Left forelimb (tissue), 1 donor: ENCODE results near the gene BICRAL.
"Not testable (repeated sequence)": the region's sequence is repeated elsewhere in the genome, so short reads cannot be mapped to it uniquely, and the experiment has no call there.

ENCODE experiments used
- DNase-seq: peaks from one replicate; pipeline ENCODE4 v3.0.0-alpha.2; 2018; ENCODE audit warnings: low spot score

The BICRAL gene

DNA sequence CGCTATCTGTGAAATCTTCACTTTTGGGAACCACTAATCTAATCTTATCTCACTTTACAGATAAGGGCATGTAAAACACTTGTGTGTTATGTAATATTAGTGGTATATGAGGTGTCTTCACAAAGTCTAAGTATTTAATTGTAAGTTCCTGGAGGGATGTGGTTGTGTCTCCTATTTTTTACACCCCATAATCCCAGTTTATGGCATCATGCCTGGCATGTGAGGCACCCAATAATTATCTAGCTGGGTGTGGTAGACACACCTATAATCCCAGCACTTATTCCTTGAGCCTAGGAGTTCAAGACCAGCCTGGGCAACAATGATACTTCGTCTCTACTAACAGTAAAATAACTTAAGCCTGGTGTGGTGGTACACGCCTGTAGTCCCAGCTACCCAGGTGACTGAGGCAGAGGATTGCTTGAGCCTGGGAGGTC, 19.4 kb upstream of the BICRAL start:
- peak; percentile 18 for DNase-seq

DNA sequence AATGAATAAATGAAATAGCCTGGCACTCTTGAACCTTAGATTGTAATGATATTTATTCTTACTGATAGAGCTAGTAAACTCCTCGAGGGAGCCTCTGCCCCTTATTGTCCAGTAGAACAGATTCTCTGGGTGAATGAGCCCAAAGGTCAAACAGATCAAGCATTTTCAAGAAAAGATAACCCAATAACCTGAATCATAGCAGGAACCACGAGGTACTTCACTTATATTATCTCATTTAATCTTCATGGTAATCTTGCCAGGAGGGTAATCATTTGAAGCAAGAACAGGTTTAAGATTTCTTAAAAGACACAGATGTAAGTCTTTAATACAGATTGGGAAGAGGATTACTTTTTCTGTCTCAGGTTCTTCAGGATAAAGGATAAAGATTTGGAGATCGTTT, 18.9 kb upstream of the BICRAL start:
- no peak for DNase-seq

DNA sequence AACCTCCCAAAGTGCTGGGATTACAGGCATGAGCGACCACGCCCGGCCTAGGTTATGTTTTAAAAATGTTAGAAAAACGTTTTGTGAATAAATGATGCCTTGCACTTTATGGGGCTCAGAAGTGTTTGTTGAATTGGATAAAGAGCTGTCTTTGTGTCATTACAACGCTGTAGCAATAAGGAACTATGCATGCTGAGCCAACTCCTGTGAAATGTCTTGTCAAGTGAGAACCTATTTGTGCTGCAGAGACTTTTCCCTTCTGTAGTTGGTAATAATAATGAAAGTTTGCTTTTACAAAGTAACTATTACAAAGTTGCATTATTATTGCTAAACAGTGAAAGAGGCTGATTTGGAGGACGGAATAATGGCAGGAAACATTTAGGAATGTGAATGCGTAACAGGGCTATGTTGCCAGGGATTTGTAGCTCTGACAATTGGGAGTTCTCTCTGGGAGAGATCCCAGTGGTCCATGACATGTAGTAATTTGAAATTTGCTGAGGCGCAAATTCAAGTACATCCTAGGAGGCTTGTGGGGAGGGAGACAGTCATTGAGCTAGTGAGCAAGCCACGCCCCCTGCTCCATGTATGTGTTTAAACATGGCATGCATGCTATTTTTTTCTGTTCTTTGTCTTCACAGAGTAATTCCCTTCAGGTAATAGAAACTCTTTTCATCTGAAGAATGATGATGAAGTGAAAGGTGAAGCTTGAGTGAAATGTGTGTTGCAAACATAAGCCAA, 16.8 kb upstream of the BICRAL start:
- peak; percentile 37 for DNase-seq

DNA sequence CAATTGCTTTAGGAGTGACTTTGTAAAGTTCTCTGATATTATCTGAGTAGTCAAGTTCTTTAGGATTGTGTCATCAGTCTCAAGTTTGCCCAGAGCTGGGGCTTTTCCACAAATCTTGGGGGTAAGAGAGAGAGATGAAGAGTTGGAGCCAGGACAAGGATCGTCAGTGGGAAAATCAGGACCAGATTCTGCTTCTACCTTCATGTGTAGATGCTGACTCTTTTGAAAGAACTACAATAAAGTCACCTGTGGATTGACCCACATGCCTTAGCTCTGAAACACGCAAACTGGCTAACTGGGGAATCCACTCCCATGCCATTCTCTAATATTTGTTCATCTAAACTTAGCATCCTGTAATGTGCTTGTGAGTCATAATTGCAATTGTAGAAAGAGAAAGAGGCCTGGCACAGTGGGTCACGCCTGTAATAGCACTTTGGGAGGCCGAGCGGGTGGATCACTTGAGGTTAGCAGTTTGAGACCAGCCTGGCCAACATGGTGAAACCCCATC, 15.6 kb upstream of the BICRAL start:
- no peak for DNase-seq

DNA sequence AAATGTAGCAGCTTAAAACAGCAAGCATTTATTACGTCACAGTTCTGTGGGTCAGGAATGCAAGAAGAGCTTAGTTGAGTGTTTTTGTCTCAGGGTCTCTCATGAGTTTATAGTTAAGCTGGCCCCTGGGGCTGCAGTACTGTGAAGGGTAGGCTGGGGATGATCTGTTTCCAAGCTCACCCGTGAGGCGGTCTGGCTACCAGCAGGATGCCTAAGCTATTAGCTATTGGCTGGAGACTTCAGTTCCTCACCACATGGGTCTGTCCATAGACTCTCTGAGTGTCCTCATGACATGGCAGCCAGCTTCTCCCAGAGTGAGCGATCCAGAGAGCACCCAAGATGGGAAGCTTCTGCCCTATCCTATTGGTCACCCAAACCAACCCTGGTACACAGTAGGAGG, 12.8 kb upstream of the BICRAL start:
- DNase-seq: no peak

DNA sequence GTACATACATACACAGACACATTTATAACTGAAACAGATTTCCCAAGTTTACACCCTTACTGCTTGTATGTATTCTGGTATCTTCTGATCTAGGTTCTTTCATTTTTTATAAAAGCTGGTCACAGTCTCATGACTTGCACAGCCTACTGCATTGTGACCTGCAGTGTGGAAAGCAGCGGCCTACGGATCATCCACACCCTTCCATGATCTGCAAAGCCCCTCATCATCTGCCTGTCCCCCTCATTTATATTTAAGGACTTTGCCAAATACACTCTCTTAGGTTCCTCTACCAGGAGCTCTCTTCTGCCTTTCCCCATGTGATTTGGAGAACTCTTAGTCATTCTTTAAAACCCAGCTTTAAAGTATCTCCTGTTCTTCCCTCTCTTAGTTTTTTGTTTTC, 12.0 kb upstream of the BICRAL start:
- DNase-seq: no peak

DNA sequence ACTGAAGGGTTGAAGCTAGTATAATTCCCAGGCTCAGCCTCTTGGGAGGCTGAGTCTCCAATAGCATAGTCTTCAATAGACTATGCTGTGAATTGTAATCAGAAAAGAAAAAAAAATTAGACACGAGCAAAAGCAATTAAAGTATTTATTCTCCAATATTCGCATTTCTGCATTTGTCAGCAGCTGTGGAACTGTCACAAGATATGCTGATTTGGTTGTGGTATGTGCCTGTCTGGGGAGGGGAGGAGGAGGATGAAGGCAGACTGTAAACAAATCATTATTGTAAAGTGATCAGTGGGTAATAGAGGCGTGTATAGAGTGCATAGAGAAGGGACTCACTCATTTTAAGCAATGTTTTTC, 10.1 kb upstream of the BICRAL start:
- no peak for DNase-seq

DNA sequence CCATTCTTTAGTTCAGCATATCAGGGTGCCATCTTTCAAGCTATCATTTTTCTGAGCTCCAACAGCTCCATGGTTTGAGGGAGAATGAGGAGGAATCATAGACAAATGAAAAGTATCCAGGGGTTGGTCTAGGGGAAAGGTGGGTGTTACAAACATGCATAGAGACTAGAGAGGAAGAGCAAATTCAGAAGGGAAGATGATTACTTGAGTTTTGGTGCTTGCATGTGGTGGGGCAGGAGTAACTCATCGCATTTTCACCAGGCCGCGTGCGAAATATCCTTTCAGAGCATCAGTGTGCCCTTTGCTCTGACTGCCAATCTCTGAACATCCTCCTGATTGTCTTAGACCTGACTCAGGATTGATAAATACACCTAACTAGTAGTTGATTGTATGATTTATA, 7.7 kb upstream of the BICRAL start:
- no peak for DNase-seq

DNA sequence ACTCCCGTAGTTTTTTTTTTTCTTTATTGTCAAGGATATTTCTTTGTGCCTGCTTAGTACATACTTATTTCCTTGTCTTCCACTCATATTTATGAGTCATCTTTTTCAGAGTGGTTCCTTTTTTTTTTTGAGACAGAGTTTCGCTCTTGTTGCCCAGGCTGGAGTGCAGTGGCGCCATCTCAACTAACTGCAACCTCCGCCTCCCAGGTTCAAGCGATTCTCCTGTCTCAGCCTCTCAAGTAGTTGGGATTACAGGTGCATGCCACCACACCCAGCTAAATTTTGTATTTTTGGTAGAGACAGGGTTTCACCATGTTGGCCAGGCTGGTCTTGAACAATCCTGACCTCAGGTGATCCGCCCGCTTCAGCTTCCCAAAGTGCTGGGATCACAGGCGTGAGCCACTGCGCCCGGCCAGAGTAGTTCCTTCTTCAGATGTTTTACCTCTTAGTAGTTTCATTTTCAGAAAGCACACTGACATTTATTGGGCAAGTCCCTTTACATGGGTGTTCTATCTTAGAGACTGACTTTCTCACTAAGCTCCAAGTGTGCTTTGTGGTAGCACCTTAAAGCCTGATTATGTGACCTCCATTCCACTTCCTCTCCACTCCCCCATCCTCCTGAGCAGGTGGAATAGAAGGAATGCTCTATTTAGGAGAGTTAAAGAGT, 6.9 kb upstream of the BICRAL start:
- DNase-seq: not testable (repeated sequence)

DNA sequence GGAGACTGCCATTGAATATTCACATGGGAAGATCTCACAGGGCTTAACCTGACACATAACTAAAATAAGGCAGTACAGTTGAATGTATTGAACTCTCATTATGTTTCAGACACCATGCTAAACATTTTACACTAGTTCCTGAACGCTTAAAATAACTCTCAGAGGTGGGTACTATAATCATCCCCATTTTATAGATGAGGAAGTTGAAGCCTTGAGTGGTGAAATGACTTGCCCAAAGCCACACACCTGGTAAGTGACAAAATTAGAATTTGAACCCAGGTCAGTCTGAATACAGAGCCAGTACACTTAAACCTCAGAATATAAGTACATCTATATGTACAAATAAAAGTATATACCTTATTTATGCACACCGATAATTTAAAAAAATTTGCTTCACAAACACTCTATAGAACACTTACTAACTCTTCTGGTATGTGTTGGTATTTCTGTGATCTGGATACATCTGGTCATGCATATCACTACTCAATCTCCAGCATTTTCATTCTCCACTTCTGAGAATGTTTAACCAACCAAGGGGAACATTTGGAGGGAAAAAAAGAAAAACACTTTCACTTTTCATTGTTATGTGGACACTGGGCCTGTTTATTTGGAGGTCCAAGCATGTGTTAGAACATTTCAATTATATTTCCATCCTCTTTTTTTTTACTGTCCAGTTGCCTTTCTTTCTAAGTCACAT, 4.6 kb upstream of the BICRAL start:
- DNase-seq: no peak

DNA sequence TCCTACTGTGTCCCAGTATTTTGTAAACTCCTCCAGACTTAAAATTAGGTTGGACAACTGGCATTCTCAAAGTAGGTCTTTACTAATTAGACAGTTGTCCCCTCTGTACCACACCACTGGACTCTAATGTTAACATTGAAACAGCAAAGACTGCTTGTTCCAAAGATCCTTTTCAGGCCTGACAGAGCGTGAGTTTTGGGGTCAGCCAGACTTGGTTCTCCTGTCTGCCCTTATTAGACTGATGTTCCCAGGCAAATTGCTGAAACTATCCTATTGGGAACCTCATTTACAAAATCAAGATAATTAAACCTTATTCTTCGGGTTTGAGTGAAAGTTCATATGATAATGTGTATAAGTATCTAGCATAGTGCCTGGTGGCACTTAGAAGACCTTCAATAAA, 3.7 kb upstream of the BICRAL start:
- DNase-seq: no peak

DNA sequence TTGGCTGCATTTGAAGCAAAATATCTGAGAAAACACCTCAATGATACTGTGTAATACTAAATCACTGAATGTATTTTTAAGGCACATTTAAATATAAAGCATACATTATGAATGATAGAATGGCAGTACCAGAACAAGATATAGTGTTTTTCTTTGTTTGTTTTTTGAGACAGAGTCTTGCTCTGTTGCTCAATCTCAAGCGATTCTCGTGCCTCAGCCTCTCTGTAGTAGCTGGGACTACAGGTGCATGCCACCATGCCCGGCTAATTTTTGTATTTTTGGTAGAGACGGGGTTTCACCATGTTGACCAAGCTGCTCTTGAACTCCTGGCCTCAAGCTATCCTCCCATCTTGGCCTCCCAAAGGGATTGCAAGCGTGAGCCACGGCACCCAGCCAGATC, 2.3 kb upstream of the BICRAL start:
- no peak for DNase-seq

DNA sequence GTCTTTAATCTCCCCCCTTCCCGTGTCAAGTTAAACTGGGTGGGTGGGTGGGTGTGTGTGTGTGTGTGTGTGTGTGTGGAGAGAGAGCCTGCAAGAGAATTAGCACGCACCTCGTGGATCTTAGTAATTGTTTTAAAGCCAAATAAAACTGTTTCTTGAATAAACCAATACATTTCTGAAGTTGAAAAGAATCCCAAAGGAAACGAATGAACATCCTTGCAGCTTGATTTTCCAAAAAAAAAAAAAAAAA, 381 bp upstream of the BICRAL start:
- no peak for DNase-seq

DNA sequence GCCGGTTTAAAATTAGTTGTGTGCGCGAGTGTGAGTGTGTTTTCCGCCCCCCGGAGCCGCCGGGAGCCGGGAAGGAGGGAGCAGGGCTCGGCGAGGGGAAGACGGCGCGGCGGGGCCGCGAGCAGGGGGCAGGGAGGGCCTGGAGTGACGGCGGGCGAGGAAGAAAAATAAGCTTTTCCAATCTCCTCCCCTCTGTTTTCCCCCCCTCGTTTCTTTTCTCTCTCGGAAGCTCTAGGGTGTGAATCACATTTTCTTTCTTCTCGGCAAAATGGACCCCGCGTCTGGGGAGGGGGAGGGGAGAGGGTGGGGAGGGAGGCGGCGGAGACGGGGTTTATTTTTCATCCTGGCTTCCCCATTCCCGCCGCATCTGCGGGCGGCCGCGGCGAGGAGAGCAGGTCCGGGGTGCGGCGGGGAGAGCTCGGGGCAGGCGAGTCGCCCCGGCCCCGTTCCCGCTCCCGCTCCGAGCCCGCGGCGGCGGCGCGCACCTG, 881 bp downstream of the BICRAL start:
- peak; percentile 91 for DNase-seq

DNA sequence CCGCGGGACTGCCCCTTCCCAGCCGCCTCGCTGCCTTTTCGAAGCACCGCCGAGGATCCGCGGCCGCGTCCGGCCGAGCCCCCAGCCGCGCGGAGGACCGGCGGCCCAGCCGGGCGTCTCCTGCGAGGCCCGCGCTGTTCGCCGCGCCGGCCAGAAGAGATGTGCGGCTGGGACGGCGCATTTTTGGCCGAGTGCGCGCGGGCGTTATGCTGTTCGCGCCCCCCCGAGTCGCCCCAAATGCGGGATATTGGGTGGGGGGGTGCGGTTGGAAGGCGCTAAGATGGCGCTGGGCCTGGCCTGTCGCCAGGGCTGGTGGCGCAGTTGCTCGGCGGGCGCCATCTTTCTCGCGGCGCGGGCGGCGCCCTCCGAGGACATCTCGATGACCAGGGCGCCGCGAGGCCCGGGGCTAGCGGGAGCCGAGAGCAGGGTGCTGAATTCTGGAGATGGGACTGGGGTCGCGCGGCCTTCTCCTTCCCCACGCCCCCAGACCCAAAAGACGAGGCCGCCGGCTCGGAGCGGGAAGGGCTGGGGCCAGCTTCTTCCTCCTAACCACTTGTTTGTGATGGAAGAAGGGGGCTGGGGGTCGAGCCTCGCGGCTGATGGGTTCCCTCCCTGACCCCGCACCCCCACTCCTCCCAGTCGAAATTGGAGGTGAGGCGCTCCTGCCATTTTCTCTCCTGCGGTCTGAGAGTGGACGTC, 1.5 kb downstream of the BICRAL start:
- peak; percentile 92 for DNase-seq

DNA sequence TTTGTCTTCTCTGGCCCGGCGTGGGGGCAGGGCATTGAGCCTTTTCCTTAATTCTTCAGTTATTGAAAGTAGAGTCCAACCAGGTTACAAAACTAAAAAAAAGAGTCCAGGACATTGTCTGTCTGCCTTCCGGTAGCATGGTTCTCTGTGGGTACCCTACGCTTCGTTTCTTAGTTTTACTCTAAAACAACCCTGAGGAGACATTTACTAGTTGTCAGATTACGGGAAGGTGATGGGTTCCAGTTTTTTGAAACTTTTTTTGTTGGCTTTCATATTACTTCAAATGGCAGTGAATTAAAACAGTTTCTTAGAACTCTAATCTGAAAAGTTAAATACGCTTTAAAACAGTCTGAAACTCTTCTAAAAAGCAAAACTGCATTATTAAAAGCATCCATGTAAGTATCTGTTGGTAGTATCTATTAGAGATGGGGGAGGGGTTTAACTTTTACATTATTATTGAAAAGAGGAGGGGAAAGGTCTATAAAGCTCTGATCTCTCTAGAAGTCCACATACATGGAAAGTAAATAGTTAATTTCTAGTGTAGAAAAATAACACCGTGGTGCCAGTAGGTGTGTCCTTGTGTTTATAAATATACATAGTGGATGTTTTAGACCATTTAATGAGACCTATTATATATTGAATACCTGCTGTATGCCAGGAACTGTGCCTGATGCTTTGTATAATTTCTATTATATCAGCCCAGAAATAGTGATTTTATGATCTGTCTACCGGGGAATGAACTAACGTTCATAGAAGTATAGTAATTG, 2.2 kb downstream of the BICRAL start:
- no peak for DNase-seq

DNA sequence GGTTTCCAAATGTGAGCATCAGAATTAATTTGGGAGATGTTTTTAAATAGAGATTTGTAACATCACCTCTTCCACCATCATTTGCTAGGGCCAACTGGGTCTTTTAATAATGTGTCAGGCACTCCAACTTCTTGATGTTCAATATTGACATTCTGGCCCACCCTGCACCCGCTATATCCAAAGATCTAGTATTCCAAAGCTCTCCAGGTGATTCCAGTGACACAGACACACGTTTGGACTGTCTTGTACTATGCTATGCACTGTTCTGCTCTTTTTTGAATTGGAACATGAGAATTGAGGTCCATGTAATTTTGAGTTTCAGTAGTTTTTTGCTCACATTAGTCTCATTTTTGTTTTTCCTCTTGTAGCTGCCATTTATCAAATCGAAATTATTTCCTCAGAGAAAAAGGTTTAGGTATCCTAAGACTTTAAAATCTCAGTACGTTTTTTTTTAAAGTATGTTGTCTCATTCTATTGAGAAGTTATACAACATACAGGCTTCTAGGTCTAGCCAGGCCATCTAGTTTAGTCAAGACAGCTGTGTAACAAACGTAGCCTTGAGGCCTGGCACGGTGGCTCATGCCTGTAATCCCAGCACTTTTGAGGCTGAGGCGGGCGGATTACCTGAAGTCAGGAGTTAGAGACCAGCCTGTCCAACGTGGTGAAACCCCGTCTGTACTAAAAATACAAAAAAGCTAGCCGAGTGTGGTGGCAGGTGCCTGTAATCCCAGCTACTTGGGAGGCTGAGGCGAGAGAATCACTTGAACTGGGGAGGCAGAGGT, 3.1 kb downstream of the BICRAL start:
- no peak for DNase-seq

DNA sequence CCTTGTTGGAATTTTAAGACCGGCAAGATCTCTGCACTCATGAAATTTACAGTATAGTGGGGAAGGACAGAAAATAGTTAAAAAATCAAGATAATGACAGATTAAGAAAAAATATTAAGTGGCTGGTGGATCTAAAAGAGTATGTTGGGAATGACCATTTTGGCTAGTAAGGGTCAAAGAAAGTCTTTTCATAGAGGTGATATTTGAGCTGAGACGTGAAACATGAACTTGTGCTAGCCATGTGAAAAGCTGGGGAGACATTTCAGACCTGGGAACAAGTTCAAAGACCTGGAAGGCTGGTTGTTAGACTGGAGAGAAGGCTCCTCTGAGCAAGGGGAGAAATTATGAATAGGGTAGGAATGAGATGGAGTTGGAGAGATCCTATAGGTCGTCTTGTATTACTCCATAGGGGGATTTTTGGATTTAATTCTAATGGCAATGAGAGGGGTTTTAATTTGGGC, 4.7 kb downstream of the BICRAL start:
- no peak for DNase-seq

DNA sequence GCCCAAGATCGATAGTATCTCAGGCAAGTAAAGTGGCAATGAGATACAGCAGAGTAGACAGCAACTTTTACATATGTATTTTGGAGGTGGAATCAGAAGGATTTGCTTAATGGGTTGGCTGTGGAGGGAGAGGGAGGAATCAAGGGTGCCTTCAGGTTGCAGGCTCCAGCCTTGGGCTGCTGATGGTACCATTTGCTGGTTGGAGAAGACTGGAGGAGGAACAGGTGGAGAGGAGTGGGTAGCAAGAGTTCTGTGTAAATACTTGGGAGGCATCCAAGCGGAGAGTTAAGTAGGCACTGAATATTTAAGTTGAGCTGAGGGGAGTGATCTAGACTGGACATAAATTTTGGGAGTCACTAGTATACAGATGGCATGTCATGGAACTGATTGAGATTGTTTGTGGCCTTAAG, 5.2 kb downstream of the BICRAL start:
- DNase-seq: no peak

DNA sequence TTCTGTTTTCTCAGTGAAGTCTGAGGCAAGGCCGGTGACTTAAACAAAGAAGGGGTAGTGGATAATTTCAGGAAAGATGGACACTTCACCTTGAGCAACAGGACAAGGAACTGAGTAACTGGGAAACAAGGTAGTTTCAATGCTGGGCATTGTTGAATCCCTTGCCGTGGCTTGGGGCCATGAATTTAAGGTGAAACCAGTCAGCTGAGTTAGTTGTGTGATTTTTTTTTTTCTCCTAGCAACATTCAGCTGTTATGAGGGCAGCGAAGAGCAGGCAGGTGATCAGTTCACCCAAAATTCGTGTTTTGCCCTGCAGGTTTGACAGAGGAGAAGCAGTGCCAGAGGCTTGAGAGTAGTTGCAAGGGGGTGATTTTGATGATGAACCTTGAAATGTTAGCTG, 6.8 kb downstream of the BICRAL start:
- no peak for DNase-seq
